Peyer's patch (tissue), 4 donors: ENCODE measurements around the gene IMMP2L.

Source experiments
- POLR2A ChIP-seq, 2 donors: fragments of 450-650 bp; IDR thresholded peaks; one replicate each; pipeline ENCODE4 v1.5.1; 2017; ENCODE audit warnings: antibody characterized with exemption in 2 of 2, mild to moderate bottlenecking in 2 of 2, moderate library complexity in 2 of 2
- TF ChIP-seq, protein P1 (sequence below), 6 experiments: fragments of 450-650 bp in 4 of 6; fragments of 200-600 bp in 2 of 6; sonication (generic) in 1 of 6; IDR thresholded peaks; one replicate each; pipeline ENCODE4 v1.5.1; 2017 to 2019; ENCODE audit warnings: antibody characterized with exemption in 6 of 6, mild to moderate bottlenecking in 3 of 6, moderate library complexity in 1 of 6

DNA sequence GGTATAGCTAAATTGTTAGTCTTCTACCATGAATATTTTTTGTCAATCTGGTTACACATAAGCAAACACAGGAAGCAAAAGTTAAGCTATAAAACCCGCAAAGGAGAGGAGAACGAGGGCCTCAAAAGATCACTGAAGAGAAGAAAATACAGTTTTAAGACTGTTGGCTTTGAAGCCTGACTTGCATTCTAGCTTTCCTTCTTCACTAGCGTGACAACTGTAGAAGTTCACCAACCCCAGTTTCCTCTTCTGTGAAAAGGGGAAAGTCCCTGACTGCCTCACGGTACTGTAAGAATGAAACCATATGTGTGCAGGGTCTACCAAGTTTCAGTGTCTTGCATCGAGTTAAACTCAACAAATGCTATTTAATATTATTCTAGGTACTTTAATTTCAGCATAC lies 478.9 kb downstream of the IMMP2L start:
- no peak for TF ChIP-seq POLR2A (IDR thresholded peaks at IDR 0.05)
- TF ChIP-seq, protein P1, sequence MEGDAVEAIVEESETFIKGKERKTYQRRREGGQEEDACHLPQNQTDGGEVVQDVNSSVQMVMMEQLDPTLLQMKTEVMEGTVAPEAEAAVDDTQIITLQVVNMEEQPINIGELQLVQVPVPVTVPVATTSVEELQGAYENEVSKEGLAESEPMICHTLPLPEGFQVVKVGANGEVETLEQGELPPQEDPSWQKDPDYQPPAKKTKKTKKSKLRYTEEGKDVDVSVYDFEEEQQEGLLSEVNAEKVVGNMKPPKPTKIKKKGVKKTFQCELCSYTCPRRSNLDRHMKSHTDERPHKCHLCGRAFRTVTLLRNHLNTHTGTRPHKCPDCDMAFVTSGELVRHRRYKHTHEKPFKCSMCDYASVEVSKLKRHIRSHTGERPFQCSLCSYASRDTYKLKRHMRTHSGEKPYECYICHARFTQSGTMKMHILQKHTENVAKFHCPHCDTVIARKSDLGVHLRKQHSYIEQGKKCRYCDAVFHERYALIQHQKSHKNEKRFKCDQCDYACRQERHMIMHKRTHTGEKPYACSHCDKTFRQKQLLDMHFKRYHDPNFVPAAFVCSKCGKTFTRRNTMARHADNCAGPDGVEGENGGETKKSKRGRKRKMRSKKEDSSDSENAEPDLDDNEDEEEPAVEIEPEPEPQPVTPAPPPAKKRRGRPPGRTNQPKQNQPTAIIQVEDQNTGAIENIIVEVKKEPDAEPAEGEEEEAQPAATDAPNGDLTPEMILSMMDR (IDR thresholded peaks at IDR 0.05) = no peak
